ENCODE results near the gene DOCK4.
"Not testable (repeated sequence)": the region's sequence is repeated elsewhere in the genome, so short reads cannot be mapped to it uniquely, and the experiment has no call there.

Gene DOCK4

DNA sequence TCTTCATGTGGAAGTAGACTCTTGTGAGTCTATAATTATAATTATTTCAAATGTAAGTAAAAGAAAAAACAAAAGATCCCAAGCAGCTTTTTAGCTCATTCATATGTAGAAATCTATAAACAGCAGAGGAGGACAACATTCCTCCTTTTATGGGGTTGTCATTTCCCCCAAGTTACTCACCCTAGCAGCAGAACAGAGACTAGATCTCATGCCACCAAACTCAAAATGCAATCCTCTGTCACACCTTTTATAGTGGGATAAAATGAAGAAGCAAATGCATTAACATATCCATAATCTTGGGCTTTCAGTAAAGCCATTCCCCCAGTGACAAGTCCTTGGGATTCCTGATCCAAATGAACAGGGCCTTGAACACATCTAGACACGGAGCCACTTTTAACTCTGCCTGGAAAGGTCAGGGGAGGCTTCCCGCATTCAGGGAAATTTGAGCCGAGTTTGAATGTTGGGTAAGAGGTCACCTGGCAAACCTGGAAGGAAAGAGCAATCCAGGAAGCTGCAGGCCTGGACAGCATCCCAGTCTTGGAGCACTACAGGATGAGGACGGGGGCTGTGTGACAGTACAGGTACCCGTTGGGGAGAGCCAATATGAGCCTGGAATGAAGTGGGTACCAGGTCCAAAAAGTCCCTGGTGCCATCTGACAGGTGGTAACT lies 76.4 kb downstream of the DOCK4 start:
- Histone ChIP-seq H3K9me3 (ENCODE audit: insufficient read depth, low read length) (no peaks in the 10 kb centered on the region), H3K4me2 (ENCODE audit: low read depth, low read length, poor library complexity, severe bottlenecking) (no peak overlapping the region)

GRCh38 chr7:112128461-112129425 lies 77.5 kb downstream of the DOCK4 start:
- not testable (repeated sequence) for H3K9me2 ChIP-seq (replicated peaks; ENCODE audit: insufficient read depth, low read length); H2AFZ ChIP-seq (ENCODE audit: low read depth, low read length, severe bottlenecking); H3K79me2 ChIP-seq (ENCODE audit: insufficient read depth, low read length); H3K36me3 ChIP-seq (ENCODE audit: low read length); H3K27ac ChIP-seq (ENCODE audit: low read depth, low read length); H3K27me3 ChIP-seq (ENCODE audit: low read length); H3K4me3 ChIP-seq (ENCODE audit: insufficient read depth, low read length, poor library complexity, severe bottlenecking); H3F3A ChIP-seq (ENCODE audit: insufficient read depth); H3K9me3 ChIP-seq (ENCODE audit: insufficient read depth, low read length); H4K20me1 ChIP-seq (ENCODE audit: low read depth, low read length); H3K4me2 ChIP-seq (ENCODE audit: low read depth, low read length, poor library complexity, severe bottlenecking); H3K9ac ChIP-seq (ENCODE audit: low read length)

More for the DNA sequence above, 76.4 kb downstream of the DOCK4 start:
- Histone ChIP-seq H3K36me3 (ENCODE audit: low read length) (no peaks in the 10 kb centered on the region), H3K79me2 (ENCODE audit: insufficient read depth, low read length) (no peaks in the 10 kb centered on the region), H3F3A (ENCODE audit: insufficient read depth) (no peaks in the 10 kb centered on the region), H3K4me3 (ENCODE audit: insufficient read depth, low read length, poor library complexity, severe bottlenecking) (no peak overlapping the region), H3K9ac (ENCODE audit: low read length) (no peak overlapping the region), H3K27ac (ENCODE audit: low read depth, low read length) (no peak overlapping the region), H4K20me1 (ENCODE audit: low read depth, low read length) (no peaks in the 10 kb centered on the region), H3K27me3 (ENCODE audit: low read length) (no peaks in the 10 kb centered on the region), H2AFZ (ENCODE audit: low read depth, low read length, severe bottlenecking) (no peak overlapping the region), H3K9me2 (replicated peaks; ENCODE audit: insufficient read depth, low read length) (no peaks in the 10 kb centered on the region)
- TF ChIP-seq, protein P1, sequence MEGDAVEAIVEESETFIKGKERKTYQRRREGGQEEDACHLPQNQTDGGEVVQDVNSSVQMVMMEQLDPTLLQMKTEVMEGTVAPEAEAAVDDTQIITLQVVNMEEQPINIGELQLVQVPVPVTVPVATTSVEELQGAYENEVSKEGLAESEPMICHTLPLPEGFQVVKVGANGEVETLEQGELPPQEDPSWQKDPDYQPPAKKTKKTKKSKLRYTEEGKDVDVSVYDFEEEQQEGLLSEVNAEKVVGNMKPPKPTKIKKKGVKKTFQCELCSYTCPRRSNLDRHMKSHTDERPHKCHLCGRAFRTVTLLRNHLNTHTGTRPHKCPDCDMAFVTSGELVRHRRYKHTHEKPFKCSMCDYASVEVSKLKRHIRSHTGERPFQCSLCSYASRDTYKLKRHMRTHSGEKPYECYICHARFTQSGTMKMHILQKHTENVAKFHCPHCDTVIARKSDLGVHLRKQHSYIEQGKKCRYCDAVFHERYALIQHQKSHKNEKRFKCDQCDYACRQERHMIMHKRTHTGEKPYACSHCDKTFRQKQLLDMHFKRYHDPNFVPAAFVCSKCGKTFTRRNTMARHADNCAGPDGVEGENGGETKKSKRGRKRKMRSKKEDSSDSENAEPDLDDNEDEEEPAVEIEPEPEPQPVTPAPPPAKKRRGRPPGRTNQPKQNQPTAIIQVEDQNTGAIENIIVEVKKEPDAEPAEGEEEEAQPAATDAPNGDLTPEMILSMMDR (IDR thresholded peaks at IDR 0.05; ENCODE audit: insufficient read depth, low read length, poor library complexity, severe bottlenecking): no peak
- TF ChIP-seq EZH2phosphoT487 (conservative IDR thresholded peaks at IDR 0.05; ENCODE audit: low read length): no peak

DNA sequence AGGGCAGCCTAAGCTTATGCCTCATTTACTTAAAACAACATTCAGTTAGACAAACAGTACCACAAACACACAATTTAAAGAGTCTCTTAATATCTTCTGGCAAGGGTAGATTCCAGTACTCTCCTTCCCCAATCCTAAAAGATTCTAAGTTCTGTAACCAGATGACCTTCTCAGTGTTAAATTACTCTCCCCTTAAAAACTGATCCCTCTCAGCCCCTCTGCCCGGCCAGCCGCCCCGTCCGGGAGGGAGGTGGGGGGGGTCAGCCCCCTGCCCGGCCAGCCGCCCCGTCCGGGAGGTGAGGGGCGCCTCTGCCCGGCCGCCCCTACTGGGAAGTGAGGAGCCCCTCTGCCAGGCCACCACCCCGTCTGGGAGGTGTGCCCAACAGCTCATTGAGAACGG lies 78.2 kb downstream of the DOCK4 start:
- H3K9me2 ChIP-seq (replicated peaks; ENCODE audit: insufficient read depth, low read length); H2AFZ ChIP-seq (ENCODE audit: low read depth, low read length, severe bottlenecking); H3K36me3 ChIP-seq (ENCODE audit: low read length); H4K20me1 ChIP-seq (ENCODE audit: low read depth, low read length); H3K4me3 ChIP-seq (ENCODE audit: insufficient read depth, low read length, poor library complexity, severe bottlenecking); H3K27ac ChIP-seq (ENCODE audit: low read depth, low read length); H3K79me2 ChIP-seq (ENCODE audit: insufficient read depth, low read length); H3K9ac ChIP-seq (ENCODE audit: low read length); H3K27me3 ChIP-seq (ENCODE audit: low read length); H3K9me3 ChIP-seq (ENCODE audit: insufficient read depth, low read length); H3F3A ChIP-seq (ENCODE audit: insufficient read depth); H3K4me2 ChIP-seq (ENCODE audit: low read depth, low read length, poor library complexity, severe bottlenecking): not testable (repeated sequence)

GRCh38 chr7:112125250-112125649 lies 80.9 kb downstream of the DOCK4 start:
- Histone ChIP-seq H3K36me3 (ENCODE audit: low read length) (no peaks in the 10 kb centered on the region), H3K27me3 (ENCODE audit: low read length) (no peaks in the 10 kb centered on the region), H3K27ac (ENCODE audit: low read depth, low read length) (no peak overlapping the region), H3F3A (ENCODE audit: insufficient read depth) (no peaks in the 10 kb centered on the region), H3K79me2 (ENCODE audit: insufficient read depth, low read length) (no peaks in the 10 kb centered on the region), H4K20me1 (ENCODE audit: low read depth, low read length) (no peaks in the 10 kb centered on the region), H3K9me3 (ENCODE audit: insufficient read depth, low read length) (no peaks in the 10 kb centered on the region), H3K4me2 (ENCODE audit: low read depth, low read length, poor library complexity, severe bottlenecking) (no peak overlapping the region), H3K4me3 (ENCODE audit: insufficient read depth, low read length, poor library complexity, severe bottlenecking) (no peak overlapping the region), H3K9ac (ENCODE audit: low read length) (no peak overlapping the region), H2AFZ (ENCODE audit: low read depth, low read length, severe bottlenecking) (no peak overlapping the region), H3K9me2 (replicated peaks; ENCODE audit: insufficient read depth, low read length) (no peaks in the 10 kb centered on the region)
- no peak for TF ChIP-seq EZH2phosphoT487 (conservative IDR thresholded peaks at IDR 0.05; ENCODE audit: low read length)
